SK-N-MC (cell line): ENCODE results near the gene SP1.

ENCODE experiments used
- EZH2 ChIP-seq: fragments of 200-600 bp; sonication (generic); IDR thresholded peaks from one replicate; pipeline ENCODE4 v1.6.1; 2017; ENCODE audit warnings: antibody characterized with exemption
- POLR2AphosphoS5 ChIP-seq: IDR thresholded peaks from 2 replicates; pipeline ENCODE4 v1.6.1; 2012; ENCODE audit warnings: mild to moderate bottlenecking, low read depth, low read length, borderline replicate concordance

GRCh38 chr12:53427905-53428594, 48.1 kb downstream of the SP1 start:
- TF ChIP-seq EZH2, result no peak
- no peak for TF ChIP-seq POLR2AphosphoS5
